ENCODE measurements around the gene ATL2.

Gene ATL2

GRCh38 chr2:38377050-38377828 is at the start of gene ATL2:
Gene ATL2, minus strand, starts transcription at chr2:38377273. Its CDS starts 13 bp downstream, at chr2:38377260.
- TF ChIP-seq CTCF (IDR thresholded peaks at IDR 0.05; ENCODE audit: insufficient read depth, missing control alignments), result no peak
- DNase-seq (ENCODE audit: insufficient read length, low spot score), result peak; percentile 71
- no peak for FAIRE-seq

- DNase-seq (ENCODE audit: insufficient read length, low spot score) (no peak), FAIRE-seq (no peak)
- no peak for TF ChIP-seq CTCF (IDR thresholded peaks at IDR 0.05; ENCODE audit: insufficient read depth, missing control alignments)
Observed at GRCh38 chr2:38423763-38424162, 46.7 kb upstream of the ATL2 start.

GRCh38 chr2:38421274-38422056 is 44.4 kb upstream of the ATL2 start:
- FAIRE-seq, result no peak
- no peak for DNase-seq (ENCODE audit: insufficient read length, low spot score)
- no peak for TF ChIP-seq CTCF (IDR thresholded peaks at IDR 0.05; ENCODE audit: insufficient read depth, missing control alignments)

- FAIRE-seq, result no peak
- DNase-seq (ENCODE audit: insufficient read length, low spot score), result no peak
- TF ChIP-seq CTCF (IDR thresholded peaks at IDR 0.05; ENCODE audit: insufficient read depth, missing control alignments), result no peak
Observed at GRCh38 chr2:38419499-38419898, 42.4 kb upstream of the ATL2 start.

GRCh38 chr2:38418735-38419134 is 41.7 kb upstream of the ATL2 start:
- FAIRE-seq, result no peak
- no peak for DNase-seq (ENCODE audit: insufficient read length, low spot score)

GRCh38 chr2:38417745-38418689 is 40.9 kb upstream of the ATL2 start:
- no peak for TF ChIP-seq CTCF (IDR thresholded peaks at IDR 0.05; ENCODE audit: insufficient read depth, missing control alignments)
- no peak for DNase-seq (ENCODE audit: insufficient read length, low spot score)
- no peak for FAIRE-seq

More at GRCh38 chr2:38418735-38419134, 41.7 kb upstream of the ATL2 start:
- TF ChIP-seq CTCF (IDR thresholded peaks at IDR 0.05; ENCODE audit: insufficient read depth, missing control alignments), result no peak
